WTC11 (cell line): ENCODE data around the gene RAB34. TPM values are rescaled to one million over a fixed set of nuclear protein-coding genes. Genes with fewer than 3 reads are reported as not detected.
A peak's percentile ranks its signal among the peaks of the same experiment; 100 is the strongest.

Experiments used
- ATAC-seq: fragments of 200-7000 bp; cut with Tn5 transposase; 2 replicates; pipeline ENCODE4 v1.10.0; 2021; ENCODE audit warnings: mild to moderate bottlenecking, moderate library complexity
- CTCF ChIA-PET: fragments of 300-600 bp; sonication (Branson Sonifier 250); formaldehyde crosslinking; loops from one replicate; lab custom pipeline; 2021; ENCODE audit warnings: antibody characterized with exemption; lab: Charles Lee
- POLR2A ChIA-PET: fragments of 350-600 bp; sonication (Branson Sonifier 250); formaldehyde crosslinking; loops from one replicate; lab custom pipeline; 2021; ENCODE audit warnings: antibody characterized with exemption; lab: Charles Lee
- DNase-seq: peaks from one replicate; pipeline ENCODE4 v3.0.0; 2021; ENCODE audit warnings: low spot score
- H3K27ac Mint-ChIP-seq: 2 replicates; pipeline ENCODE4 v1.8.0; 2021; ENCODE audit warnings: mixed read lengths
- H3K27me3 Mint-ChIP-seq: 2 replicates; pipeline ENCODE4 v1.8.0; 2021; ENCODE audit warnings: low read depth, mild to moderate bottlenecking, moderate library complexity, mixed read lengths
- H3K36me3 Mint-ChIP-seq: 2 replicates; pipeline ENCODE4 v1.8.0; 2021; ENCODE audit warnings: mixed read lengths
- H3K4me1 Mint-ChIP-seq: 2 replicates; pipeline ENCODE4 v1.8.0; 2022; ENCODE audit warnings: mixed read lengths
- H3K4me3 Mint-ChIP-seq: 2 replicates; pipeline ENCODE4 v1.8.0; 2021; ENCODE audit warnings: mild to moderate bottlenecking, moderate library complexity, mixed read lengths
- H3K9me3 Mint-ChIP-seq: 2 replicates; pipeline ENCODE4 v1.8.0; 2021; ENCODE audit warnings: mixed read lengths
- AFF4 ChIP-seq: sonication (generic); formaldehyde crosslinking; IDR thresholded peaks from 2 replicates; pipeline ENCODE4 v1.8.1; 2023; ENCODE audit warnings: mild to moderate bottlenecking, missing genetic modification reagents, borderline replicate concordance
- CBFB ChIP-seq: sonication (generic); formaldehyde crosslinking; IDR thresholded peaks from 2 replicates; pipeline ENCODE4 v1.8.1; 2022; ENCODE audit warnings: mild to moderate bottlenecking, low read depth, missing genetic modification reagents
- CTCF ChIP-seq: fragments of 200-600 bp; IDR thresholded peaks from 2 replicates; pipeline ENCODE4 v1.8.0; 2022; ENCODE audit warnings: antibody characterized with exemption
- ESRRA ChIP-seq: sonication (generic); formaldehyde crosslinking; IDR thresholded peaks from 2 replicates; pipeline ENCODE4 v1.8.1; 2022; ENCODE audit warnings: mild to moderate bottlenecking, missing genetic modification reagents, borderline replicate concordance
- JUN ChIP-seq: sonication (generic); formaldehyde crosslinking; IDR thresholded peaks from 2 replicates; pipeline ENCODE4 v1.8.0; 2023; ENCODE audit warnings: mild to moderate bottlenecking, missing genetic modification reagents
- TEAD1 ChIP-seq: sonication (generic); formaldehyde crosslinking; IDR thresholded peaks from 2 replicates; pipeline ENCODE4 v1.8.0; 2022; ENCODE audit warnings: mild to moderate bottlenecking, missing genetic modification reagents
- TP53 ChIP-seq: sonication (generic); formaldehyde crosslinking; IDR thresholded peaks from 2 replicates; pipeline ENCODE4 v1.8.1; 2023; ENCODE audit warnings: mild to moderate bottlenecking, missing genetic modification reagents
- ZNF396 ChIP-seq: fragments of 250-450 bp; sonication (Bioruptor Pico); IDR thresholded peaks from 2 replicates; pipeline ENCODE4 v1.8.0; 2021; ENCODE audit warnings: mild to moderate bottlenecking, moderate library complexity, borderline replicate concordance
- total RNA-seq: library from RNA; stranded (reverse); gene quantifications from 3 replicates; pipeline ENCODE4 v1.2.3, GENCODE V29; 2021
- TF ChIP-seq, protein P1 (sequence below): sonication (generic); formaldehyde crosslinking; IDR thresholded peaks from 2 replicates; pipeline ENCODE4 v1.8.0; 2022; ENCODE audit warnings: missing genetic modification reagents
- TF ChIP-seq, protein P2 (sequence below): fragments of 250-450 bp; sonication (Bioruptor Pico); IDR thresholded peaks from 2 replicates; pipeline ENCODE4 v1.8.0; 2021; ENCODE audit warnings: mild to moderate bottlenecking
- TF ChIP-seq, protein P3 (sequence below): sonication (generic); formaldehyde crosslinking; IDR thresholded peaks from 2 replicates; pipeline ENCODE4 v1.8.0; 2022; ENCODE audit warnings: mild to moderate bottlenecking, missing genetic modification reagents

The RAB34 gene
- total RNA-seq, 1 experiment from 2014 or later, result 181 TPM

- no peak for TF ChIP-seq CTCF
- no peak for TF ChIP-seq ESRRA (CRISPR knock-in tag)
- no peak; the same call in 1 of the 2 replicates for TF ChIP-seq TEAD1 (CRISPR knock-in tag)
- no peak for TF ChIP-seq ZNF396 (CRISPR knock-in tag)
- TF ChIP-seq AFF4 (CRISPR knock-in tag), result no peak
- ATAC-seq, result no peak
- CTCF ChIA-PET, result interaction anchor here (0.6 to 2.1 kb wide), 23 partner anchors 8 to 900 kb away, joined by 3 to 24 read pairs (median 5); partner anchors contain the start of genes BLTP2, FLOT2, NEK8 and PHF12
Measured at GRCh38 chr17:28719021-28719433, 1.4 kb upstream of the RAB34 start.

GRCh38 chr17:28718333-28719020 is 809 bp upstream of the RAB34 start:
- ChIA-PET CTCF (interaction anchor here (1.2 to 2.1 kb wide), 5 partner anchors 10 to 180 kb away, joined by 4 to 24 read pairs (median 5); partner anchors contain the start of genes BLTP2, FLOT2 and NEK8), POLR2A (interaction anchor here (1.4 to 2.5 kb wide), 2 partner anchors 9 to 11 kb away, joined by 5 to 31 read pairs; partner anchors contain the start of gene NEK8)
- H3K9me3 Mint-ChIP-seq, result no peaks in the 10 kb centered on the region
- DNase-seq (no peak), ATAC-seq (peak; percentile 1)
- H3K27ac Mint-ChIP-seq, result peak overlapping the region; percentile 97
- no peaks in the 10 kb centered on the region for H3K27me3 Mint-ChIP-seq
- peak overlapping the region; percentile 100 for H3K4me3 Mint-ChIP-seq
- H3K4me1 Mint-ChIP-seq, result peaks cover 50% of the 10 kb centered on the region
- peaks cover 58% of the 10 kb centered on the region for H3K36me3 Mint-ChIP-seq
- TF ChIP-seq, protein P1, sequence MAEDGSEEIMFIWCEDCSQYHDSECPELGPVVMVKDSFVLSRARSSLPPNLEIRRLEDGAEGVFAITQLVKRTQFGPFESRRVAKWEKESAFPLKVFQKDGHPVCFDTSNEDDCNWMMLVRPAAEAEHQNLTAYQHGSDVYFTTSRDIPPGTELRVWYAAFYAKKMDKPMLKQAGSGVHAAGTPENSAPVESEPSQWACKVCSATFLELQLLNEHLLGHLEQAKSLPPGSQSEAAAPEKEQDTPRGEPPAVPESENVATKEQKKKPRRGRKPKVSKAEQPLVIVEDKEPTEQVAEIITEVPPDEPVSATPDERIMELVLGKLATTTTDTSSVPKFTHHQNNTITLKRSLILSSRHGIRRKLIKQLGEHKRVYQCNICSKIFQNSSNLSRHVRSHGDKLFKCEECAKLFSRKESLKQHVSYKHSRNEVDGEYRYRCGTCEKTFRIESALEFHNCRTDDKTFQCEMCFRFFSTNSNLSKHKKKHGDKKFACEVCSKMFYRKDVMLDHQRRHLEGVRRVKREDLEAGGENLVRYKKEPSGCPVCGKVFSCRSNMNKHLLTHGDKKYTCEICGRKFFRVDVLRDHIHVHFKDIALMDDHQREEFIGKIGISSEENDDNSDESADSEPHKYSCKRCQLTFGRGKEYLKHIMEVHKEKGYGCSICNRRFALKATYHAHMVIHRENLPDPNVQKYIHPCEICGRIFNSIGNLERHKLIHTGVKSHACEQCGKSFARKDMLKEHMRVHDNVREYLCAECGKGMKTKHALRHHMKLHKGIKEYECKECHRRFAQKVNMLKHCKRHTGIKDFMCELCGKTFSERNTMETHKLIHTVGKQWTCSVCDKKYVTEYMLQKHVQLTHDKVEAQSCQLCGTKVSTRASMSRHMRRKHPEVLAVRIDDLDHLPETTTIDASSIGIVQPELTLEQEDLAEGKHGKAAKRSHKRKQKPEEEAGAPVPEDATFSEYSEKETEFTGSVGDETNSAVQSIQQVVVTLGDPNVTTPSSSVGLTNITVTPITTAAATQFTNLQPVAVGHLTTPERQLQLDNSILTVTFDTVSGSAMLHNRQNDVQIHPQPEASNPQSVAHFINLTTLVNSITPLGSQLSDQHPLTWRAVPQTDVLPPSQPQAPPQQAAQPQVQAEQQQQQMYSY (CRISPR knock-in tag), result no peak
- TF ChIP-seq JUN (CRISPR knock-in tag) (no peak), ZNF396 (CRISPR knock-in tag) (no peak), CBFB (CRISPR knock-in tag) (no peak), AFF4 (CRISPR knock-in tag) (no peak), TP53 (no peak)
- TF ChIP-seq, protein P2, sequence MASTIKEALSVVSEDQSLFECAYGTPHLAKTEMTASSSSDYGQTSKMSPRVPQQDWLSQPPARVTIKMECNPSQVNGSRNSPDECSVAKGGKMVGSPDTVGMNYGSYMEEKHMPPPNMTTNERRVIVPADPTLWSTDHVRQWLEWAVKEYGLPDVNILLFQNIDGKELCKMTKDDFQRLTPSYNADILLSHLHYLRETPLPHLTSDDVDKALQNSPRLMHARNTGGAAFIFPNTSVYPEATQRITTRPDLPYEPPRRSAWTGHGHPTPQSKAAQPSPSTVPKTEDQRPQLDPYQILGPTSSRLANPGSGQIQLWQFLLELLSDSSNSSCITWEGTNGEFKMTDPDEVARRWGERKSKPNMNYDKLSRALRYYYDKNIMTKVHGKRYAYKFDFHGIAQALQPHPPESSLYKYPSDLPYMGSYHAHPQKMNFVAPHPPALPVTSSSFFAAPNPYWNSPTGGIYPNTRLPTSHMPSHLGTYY (CRISPR knock-in tag), result no peak
- TF ChIP-seq, protein P3, sequence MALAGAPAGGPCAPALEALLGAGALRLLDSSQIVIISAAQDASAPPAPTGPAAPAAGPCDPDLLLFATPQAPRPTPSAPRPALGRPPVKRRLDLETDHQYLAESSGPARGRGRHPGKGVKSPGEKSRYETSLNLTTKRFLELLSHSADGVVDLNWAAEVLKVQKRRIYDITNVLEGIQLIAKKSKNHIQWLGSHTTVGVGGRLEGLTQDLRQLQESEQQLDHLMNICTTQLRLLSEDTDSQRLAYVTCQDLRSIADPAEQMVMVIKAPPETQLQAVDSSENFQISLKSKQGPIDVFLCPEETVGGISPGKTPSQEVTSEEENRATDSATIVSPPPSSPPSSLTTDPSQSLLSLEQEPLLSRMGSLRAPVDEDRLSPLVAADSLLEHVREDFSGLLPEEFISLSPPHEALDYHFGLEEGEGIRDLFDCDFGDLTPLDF (CRISPR knock-in tag), result no peak

More at GRCh38 chr17:28719021-28719433, 1.4 kb upstream of the RAB34 start:
- H3K27me3 Mint-ChIP-seq, result no peaks in the 10 kb centered on the region
- peak overlapping the region; percentile 100 for H3K27ac Mint-ChIP-seq
- H3K4me3 Mint-ChIP-seq, result peak overlapping the region; percentile 100
- POLR2A ChIA-PET, result interaction anchor here (0.7 to 2.5 kb wide), 13 partner anchors 8 to 232 kb away, joined by 3 to 56 read pairs (median 5); partner anchors contain the start of genes FLOT2, NEK8, PHF12 and PROCA1
- no peak for DNase-seq
- peaks cover 60% of the 10 kb centered on the region for H3K36me3 Mint-ChIP-seq
- H3K9me3 Mint-ChIP-seq, result no peaks in the 10 kb centered on the region
- peaks cover 55% of the 10 kb centered on the region for H3K4me1 Mint-ChIP-seq
